PFSK-1 (cell line): ENCODE results near the gene DMWD.

Experiments
- FOXP2 ChIP-seq: optimal IDR thresholded peaks from 2 replicates; pipeline ENCODE3; 2011; ENCODE audit warnings: borderline replicate concordance, control low read depth, inconsistent platforms; ENCODE audit not compliant: insufficient read depth; ENCODE audit errors: extremely low read length, extremely low read depth
- POLR2AphosphoS5 ChIP-seq: IDR thresholded peaks from 2 replicates; pipeline ENCODE4 v1.6.1; 2012; ENCODE audit warnings: low read depth, mild to moderate bottlenecking, control low read depth, low read length, moderate library complexity
- SIN3A ChIP-seq: IDR thresholded peaks from 2 replicates; pipeline ENCODE4 v1.6.1; 2012; ENCODE audit warnings: mild to moderate bottlenecking, low read length, moderate library complexity, borderline replicate concordance; ENCODE audit not compliant: insufficient read depth
- TAF1 ChIP-seq: IDR thresholded peaks from 2 replicates; pipeline ENCODE4 v1.6.1; 2012; ENCODE audit warnings: low read length, control low read depth, borderline replicate concordance; ENCODE audit not compliant: insufficient read depth
- TF ChIP-seq, protein P1 (sequence below), 2 experiments: IDR thresholded peaks; 2 replicates each; pipeline versions ENCODE4 v1.6.1 to v1.8.0; 2011 to 2012; ENCODE audit warnings: low read depth in 2 of 2, low read length in 2 of 2, control low read depth in 1 of 2, inconsistent platforms in 1 of 2, mild to moderate bottlenecking in 1 of 2, moderate library complexity in 1 of 2; ENCODE audit not compliant: insufficient read depth in 1 of 2

Gene DMWD

DNA sequence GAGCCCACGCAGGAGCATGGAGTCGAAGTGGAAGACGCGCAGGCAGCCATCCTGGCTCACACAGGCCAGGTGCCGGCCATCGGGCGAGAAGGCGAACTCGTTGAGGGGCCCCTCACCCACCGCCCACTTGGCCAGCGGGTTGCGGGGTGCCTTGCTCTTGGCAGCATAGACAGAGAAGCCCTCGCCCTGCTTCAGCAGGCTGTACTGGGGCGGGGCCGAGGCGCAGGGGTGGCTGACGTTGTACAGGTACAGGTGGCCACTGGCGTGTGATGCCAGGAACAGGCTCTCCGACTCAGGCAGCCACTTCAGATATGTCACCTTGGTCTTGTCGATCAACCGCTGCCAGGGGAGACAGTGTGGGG, 6.1 kb downstream of the DMWD start:
- TF ChIP-seq, protein P1, sequence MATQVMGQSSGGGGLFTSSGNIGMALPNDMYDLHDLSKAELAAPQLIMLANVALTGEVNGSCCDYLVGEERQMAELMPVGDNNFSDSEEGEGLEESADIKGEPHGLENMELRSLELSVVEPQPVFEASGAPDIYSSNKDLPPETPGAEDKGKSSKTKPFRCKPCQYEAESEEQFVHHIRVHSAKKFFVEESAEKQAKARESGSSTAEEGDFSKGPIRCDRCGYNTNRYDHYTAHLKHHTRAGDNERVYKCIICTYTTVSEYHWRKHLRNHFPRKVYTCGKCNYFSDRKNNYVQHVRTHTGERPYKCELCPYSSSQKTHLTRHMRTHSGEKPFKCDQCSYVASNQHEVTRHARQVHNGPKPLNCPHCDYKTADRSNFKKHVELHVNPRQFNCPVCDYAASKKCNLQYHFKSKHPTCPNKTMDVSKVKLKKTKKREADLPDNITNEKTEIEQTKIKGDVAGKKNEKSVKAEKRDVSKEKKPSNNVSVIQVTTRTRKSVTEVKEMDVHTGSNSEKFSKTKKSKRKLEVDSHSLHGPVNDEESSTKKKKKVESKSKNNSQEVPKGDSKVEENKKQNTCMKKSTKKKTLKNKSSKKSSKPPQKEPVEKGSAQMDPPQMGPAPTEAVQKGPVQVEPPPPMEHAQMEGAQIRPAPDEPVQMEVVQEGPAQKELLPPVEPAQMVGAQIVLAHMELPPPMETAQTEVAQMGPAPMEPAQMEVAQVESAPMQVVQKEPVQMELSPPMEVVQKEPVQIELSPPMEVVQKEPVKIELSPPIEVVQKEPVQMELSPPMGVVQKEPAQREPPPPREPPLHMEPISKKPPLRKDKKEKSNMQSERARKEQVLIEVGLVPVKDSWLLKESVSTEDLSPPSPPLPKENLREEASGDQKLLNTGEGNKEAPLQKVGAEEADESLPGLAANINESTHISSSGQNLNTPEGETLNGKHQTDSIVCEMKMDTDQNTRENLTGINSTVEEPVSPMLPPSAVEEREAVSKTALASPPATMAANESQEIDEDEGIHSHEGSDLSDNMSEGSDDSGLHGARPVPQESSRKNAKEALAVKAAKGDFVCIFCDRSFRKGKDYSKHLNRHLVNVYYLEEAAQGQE (IDR thresholded peaks at IDR 0.05; ENCODE audit: insufficient read depth in 1 of 2, low read depth in 2 of 2, low read length in 2 of 2): no peak
- TF ChIP-seq POLR2AphosphoS5 (no peak), FOXP2 (no peak), TAF1 (no peak), SIN3A (no peak)

DNA sequence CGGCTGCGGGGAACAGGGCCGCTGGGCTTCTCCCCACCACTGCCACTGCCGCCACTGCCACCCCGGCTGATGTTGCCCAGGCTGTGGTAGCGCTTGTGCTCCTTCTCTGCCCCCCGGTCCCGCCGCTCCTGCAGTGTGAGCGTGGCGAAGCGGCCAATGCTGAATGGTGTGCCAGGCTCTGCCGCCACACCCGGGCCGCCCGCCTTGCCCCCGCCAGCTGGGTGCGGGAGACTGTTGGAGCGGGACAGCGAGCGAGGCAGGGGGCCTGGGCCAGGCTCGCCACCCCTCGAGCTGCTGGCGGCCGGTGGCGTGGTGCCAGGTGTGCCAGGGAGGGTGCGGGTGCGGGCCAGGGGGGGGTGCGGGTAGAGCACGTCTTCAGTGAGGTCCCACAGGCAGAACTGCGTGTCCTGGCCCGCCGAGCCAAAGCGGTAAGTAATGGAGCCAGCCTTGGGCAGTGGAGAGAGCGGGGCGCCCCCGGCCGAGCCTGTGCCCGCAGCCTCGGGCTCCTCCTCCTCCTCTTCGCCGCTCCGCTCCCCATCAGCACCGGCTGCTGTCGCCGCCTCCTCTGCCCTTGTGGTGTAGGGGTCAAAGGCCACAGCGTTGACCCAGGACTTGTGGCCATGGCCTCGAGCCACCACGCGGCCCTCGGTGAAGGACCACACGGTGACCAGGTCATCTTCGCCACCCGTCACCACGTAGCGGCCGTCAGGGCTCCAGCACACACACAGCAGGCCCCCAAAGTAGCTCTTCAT, 6.7 kb downstream of the DMWD start:
- TF ChIP-seq POLR2AphosphoS5 (no peak), FOXP2 (no peak), SIN3A (no peak), TAF1 (no peak)
- TF ChIP-seq, protein P1 (IDR thresholded peaks at IDR 0.05; ENCODE audit: insufficient read depth in 1 of 2, low read depth in 2 of 2, low read length in 2 of 2): no peak

DNA sequence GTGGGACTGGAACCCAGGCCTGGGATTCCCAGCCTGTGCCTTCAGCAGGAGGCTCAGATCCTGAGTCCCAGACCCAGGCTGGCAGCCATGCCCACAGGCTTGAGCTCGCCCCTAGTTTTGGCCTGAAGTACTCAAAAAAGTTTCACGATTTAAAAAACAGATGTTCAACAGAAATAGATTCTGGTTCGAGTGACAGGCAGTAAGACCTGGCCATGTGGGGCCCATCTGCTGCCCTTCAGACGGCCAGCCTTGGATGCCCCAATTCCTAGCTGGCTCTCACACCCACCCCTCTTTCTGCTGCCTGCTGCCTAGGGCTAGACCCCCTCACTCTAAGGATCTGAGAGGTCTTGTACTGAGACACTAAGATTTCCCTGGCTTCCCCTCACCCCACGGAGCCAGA, 7.5 kb downstream of the DMWD start:
- TF ChIP-seq, protein P1 (IDR thresholded peaks at IDR 0.05; ENCODE audit: insufficient read depth in 1 of 2, low read depth in 2 of 2, low read length in 2 of 2): no peak
- TF ChIP-seq FOXP2 (no peak), TAF1 (no peak), POLR2AphosphoS5 (no peak), SIN3A (no peak)

DNA sequence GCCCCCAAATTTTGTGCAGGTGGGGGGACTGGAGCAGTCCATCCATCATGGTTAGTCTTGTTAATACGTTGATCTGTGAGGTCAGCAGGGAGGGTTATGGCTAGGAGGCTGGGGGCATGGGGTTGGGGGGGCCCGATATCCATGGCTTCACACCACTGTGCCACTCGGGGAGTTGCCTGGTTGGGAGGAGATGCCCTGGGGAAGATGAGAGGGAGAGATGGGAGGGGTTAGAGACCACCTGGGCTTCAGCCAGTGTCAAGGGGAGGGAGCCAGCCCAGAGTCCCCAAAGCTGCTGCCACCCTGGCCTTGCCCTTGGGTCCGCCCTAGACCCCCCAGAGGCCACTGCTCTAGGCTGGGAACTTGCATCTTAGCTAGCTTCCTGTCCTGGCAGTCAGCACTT, 8.5 kb downstream of the DMWD start:
- TF ChIP-seq, protein P1 (IDR thresholded peaks at IDR 0.05; ENCODE audit: insufficient read depth in 1 of 2, low read depth in 2 of 2, low read length in 2 of 2): no peak
- TF ChIP-seq TAF1: no peak
- TF ChIP-seq FOXP2: no peak
- no peak for TF ChIP-seq SIN3A
- TF ChIP-seq POLR2AphosphoS5: no peak
